Erythroblast (primary cell): Measurements from ENCODE around the gene STK40.

Experiments used
- GATA1 ChIP-seq: IDR thresholded peaks from 2 replicates; pipeline ENCODE4 v1.6.1; 2011; ENCODE audit warnings: low read depth, mild to moderate bottlenecking, control low read depth, low read length, moderate library complexity
- POLR2A ChIP-seq: IDR thresholded peaks from 2 replicates; pipeline ENCODE4 v1.6.1; 2011; ENCODE audit warnings: mild to moderate bottlenecking, low read length

- TF ChIP-seq POLR2A (no peak), GATA1 (no peak)
Observed at GRCh38 chr1:36419569-36419968, 33.8 kb upstream of the STK40 start.
